Measurements from ENCODE around the gene MARCKSL1. TPM values are rescaled to one million over a fixed set of nuclear protein-coding genes. Genes with fewer than 3 reads are reported as not detected.

The MARCKSL1 gene
- total and polyA plus RNA-seq, 3 donors from 2014 or later = 288 to 326 (median 312) TPM

DNA sequence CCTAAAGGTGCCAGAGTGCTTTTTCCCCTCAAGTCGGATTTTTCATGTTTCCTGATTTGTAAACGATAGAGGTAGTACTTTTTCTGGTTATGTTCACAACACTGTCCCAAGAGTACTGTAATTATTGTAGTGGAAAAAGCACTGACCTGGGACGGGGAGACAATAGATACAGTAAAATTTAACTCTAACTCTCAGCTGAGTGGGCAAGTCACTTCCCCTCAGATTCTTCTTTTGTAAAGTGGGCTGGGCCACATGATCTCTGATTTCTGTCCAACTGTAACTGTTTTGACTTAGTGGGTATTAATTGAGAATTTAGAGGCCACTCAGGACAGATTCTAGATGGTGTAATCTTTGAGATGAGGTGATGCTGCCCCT is 19.1 kb downstream of the MARCKSL1 start:
- H3K36me3 ChIP-seq (ENCODE audit: low read depth, missing control alignments) = no peaks in the 10 kb centered on the region
- no peak for TF ChIP-seq POLR2A (IDR thresholded peaks at IDR 0.05)
- TF ChIP-seq, protein P1, sequence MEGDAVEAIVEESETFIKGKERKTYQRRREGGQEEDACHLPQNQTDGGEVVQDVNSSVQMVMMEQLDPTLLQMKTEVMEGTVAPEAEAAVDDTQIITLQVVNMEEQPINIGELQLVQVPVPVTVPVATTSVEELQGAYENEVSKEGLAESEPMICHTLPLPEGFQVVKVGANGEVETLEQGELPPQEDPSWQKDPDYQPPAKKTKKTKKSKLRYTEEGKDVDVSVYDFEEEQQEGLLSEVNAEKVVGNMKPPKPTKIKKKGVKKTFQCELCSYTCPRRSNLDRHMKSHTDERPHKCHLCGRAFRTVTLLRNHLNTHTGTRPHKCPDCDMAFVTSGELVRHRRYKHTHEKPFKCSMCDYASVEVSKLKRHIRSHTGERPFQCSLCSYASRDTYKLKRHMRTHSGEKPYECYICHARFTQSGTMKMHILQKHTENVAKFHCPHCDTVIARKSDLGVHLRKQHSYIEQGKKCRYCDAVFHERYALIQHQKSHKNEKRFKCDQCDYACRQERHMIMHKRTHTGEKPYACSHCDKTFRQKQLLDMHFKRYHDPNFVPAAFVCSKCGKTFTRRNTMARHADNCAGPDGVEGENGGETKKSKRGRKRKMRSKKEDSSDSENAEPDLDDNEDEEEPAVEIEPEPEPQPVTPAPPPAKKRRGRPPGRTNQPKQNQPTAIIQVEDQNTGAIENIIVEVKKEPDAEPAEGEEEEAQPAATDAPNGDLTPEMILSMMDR (IDR thresholded peaks at IDR 0.05) = no peak
- no peak for DNase-seq
- intact Hi-C loops (cut with DNase I; ENCODE audit: low total_unique reads) = no loop called here
- H3K9me3 ChIP-seq = no peaks in the 10 kb centered on the region
- H3K4me3 ChIP-seq = no peak overlapping the region
- no peak overlapping the region for H3K27ac ChIP-seq
- peaks cover under 1% of the 10 kb centered on the region for H3K4me1 ChIP-seq
- WGBS, 2 donors = 52 to 58% methylated on average over 3 of the region's 3 CpGs
- H3K27me3 ChIP-seq = no peaks in the 10 kb centered on the region

DNA sequence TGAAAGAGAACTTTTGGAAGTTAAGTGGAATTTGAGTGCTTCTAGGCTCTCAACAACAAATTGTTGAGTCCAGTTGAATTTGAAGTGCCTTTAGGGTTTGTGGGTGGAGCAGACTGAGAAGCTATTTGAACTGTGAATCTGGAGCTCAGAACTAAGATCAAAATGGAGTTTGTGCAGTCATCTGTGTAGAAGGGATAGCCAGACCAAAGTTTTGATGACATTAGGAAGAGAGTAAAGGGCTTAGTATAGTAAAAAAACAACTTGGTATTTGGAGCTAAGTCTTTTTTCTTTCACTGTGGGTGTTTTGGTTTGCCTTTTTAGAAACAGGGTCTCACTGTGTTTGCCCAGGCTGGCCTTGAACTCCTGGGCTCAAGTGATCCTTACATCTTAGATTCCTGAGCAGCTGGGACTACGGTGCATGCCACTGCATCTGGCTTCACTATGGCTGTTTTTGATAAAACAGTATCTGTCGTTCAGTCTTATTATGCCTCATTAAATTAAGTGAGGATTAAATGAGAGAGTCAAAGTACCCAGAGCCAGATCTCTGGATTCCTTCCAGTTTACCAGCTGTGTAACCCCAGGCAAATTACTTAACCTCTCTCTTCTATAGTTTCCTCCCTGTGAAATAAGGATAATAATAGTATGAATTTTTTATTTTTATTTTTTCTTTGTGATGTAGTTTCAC is 24.2 kb downstream of the MARCKSL1 start:
- Histone ChIP-seq H3K4me3 (no peak overlapping the region), H3K27ac (no peak overlapping the region), H3K36me3 (ENCODE audit: low read depth, missing control alignments) (no peaks in the 10 kb centered on the region), H3K9me3 (no peaks in the 10 kb centered on the region), H3K27me3 (no peaks in the 10 kb centered on the region), H3K4me1 (peaks cover 16% of the 10 kb centered on the region)
- 32 to 42% methylated on average over 2 of the region's 2 CpGs for WGBS, 2 donors
- TF ChIP-seq, protein P1 (IDR thresholded peaks at IDR 0.05) = no peak
- no peak for TF ChIP-seq POLR2A (IDR thresholded peaks at IDR 0.05)
- DNase-seq = no peak
- intact Hi-C loops (cut with DNase I; ENCODE audit: low total_unique reads) = no loop called here

DNA sequence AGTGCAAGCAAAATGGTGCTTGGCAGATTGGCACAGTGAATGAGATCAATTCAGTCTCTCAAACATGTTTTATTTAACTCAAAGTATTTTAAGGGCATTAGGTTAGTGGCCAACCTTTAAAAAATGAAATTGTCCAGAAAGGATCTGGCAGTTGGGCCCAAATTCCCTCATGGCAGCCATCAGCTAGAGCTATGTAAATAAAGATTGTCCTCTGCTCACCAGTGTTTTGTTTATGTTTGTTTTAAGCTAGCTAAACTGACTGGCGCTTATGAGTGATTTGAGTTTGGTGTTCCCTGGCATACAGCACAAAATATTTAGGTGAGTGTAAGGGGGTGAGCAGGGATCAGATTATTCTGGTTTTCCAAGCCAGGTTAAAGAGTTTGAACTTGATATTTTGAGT is 26.1 kb downstream of the MARCKSL1 start:
- WGBS, 2 donors = 94 to 100% methylated on average over 1 of the region's 1 CpG
- DNase-seq = no peak

DNA sequence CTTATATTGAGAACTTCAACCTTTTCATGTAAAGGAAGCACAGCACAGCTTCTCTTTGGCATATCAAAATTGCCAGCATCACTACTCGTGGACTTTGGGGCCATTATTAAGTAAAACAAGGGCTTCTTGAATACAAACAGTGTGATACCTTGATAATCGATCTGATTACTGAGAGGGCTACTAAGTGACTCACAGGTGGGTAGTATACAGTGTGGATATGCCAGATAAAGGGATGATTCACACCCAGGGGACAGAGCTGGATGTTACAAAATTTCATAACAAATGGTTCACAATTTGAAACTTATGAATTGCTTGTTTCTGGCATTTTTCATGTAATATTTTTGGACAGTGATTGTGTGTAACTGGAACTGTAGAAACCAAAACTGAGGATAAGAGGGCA is 28.7 kb downstream of the MARCKSL1 start:
- intact Hi-C loops (cut with DNase I; ENCODE audit: low total_unique reads) = no loop called here
- Histone ChIP-seq H3K4me1 (peaks cover 21% of the 10 kb centered on the region), H3K27ac (no peak overlapping the region), H3K36me3 (ENCODE audit: low read depth, missing control alignments) (peaks cover 3% of the 10 kb centered on the region), H3K4me3 (no peak overlapping the region), H3K9me3 (no peaks in the 10 kb centered on the region), H3K27me3 (no peaks in the 10 kb centered on the region)
- DNase-seq = no peak
- 75% methylated on average over 2 of the region's 2 CpGs for WGBS, 2 donors
- TF ChIP-seq, protein P1 (IDR thresholded peaks at IDR 0.05) = no peak
- no peak for TF ChIP-seq POLR2A (IDR thresholded peaks at IDR 0.05)

More for the DNA sequence above, 26.1 kb downstream of the MARCKSL1 start:
- no peak for TF ChIP-seq POLR2A (IDR thresholded peaks at IDR 0.05)
- TF ChIP-seq, protein P1 (IDR thresholded peaks at IDR 0.05) = no peak
- no peak overlapping the region for H3K27ac ChIP-seq
- H3K4me1 ChIP-seq = peaks cover 16% of the 10 kb centered on the region
- H3K9me3 ChIP-seq = no peaks in the 10 kb centered on the region
- intact Hi-C loops (cut with DNase I; ENCODE audit: low total_unique reads) = no loop called here
- no peaks in the 10 kb centered on the region for H3K36me3 ChIP-seq (ENCODE audit: low read depth, missing control alignments)
- H3K4me3 ChIP-seq = no peak overlapping the region
- no peaks in the 10 kb centered on the region for H3K27me3 ChIP-seq

DNA sequence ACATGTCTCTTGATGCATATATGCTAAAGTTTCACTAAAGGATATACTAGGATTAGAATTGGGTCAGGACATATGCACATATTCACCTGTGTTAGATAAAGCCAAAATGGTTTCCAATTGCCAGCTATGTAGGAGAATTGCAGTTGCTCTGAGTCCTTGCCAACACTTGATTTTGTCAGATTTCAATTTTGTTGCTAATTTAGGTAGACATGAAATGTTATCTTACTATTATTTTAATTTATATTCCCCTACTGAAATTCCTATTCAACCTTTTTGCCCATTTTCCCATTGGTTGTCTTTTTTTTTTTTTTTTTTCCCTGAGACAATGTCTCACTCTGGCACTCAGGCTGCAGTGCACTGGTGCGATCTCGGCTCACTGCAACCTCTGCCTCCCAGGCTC is 30.7 kb downstream of the MARCKSL1 start:
- TF ChIP-seq POLR2A (IDR thresholded peaks at IDR 0.05) = no peak
- TF ChIP-seq, protein P1 (IDR thresholded peaks at IDR 0.05) = no peak
- intact Hi-C loops (cut with DNase I; ENCODE audit: low total_unique reads) = no loop called here
- Histone ChIP-seq H3K9me3 (no peaks in the 10 kb centered on the region), H3K4me3 (no peak overlapping the region), H3K4me1 (peaks cover 17% of the 10 kb centered on the region), H3K27me3 (no peaks in the 10 kb centered on the region), H3K36me3 (ENCODE audit: low read depth, missing control alignments) (peaks cover 3% of the 10 kb centered on the region), H3K27ac (no peak overlapping the region)
- no peak for DNase-seq
- 94 to 97% methylated on average over 2 of the region's 2 CpGs for WGBS, 2 donors
